GM18502 (cell line): Measurements from ENCODE around the gene PTPN7.

ENCODE experiments used
- ATAC-seq: cut with Tn5 transposase; IDR thresholded peaks from one replicate; pipeline ENCODE4 v1.9.1; 2021; ENCODE audit warnings: mild to moderate bottlenecking; ENCODE audit not compliant: unreplicated experiment, poor library complexity

PTPN7 gene

DNA sequence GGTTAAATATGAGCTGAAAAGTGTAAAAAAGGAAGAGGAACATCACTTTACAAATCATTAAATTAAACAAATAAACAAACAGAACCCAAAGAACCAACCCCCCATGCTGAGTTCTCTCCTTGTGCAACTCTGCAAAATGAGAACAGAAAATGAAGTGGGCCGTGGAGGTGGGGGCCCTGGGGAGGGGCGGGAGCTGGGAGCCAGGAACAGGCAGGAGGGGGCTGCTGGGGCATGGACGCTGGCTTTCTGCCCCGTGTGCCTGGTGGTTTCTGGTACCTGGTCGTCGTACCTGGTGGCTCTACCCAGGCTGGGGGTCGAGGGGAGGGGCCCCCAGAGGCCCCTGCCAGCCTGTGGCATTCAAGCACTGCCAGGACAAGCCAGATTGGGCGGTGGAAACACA lies 26.9 kb downstream of the PTPN7 start:
- no peak for ATAC-seq

DNA sequence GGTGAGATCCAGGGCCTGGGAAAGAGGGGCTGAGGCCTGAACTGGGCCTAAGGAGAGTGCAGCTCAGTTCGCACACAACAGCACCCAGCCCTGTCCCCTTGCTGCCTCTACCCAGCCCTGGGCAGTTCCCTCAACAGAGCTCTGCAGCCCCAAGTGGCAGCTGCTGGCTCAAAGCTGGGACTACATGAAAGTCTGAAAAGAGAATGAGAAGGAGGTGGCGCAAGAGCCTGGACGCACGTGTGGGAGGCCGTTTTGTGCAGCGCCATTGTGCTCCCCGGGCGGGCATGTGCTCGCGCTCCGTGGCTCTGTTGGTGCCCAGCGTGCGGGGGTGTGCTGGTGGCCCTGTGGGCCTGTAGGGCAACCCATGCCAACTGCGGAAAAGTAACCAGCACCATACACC lies 27.4 kb downstream of the PTPN7 start:
- no peak for ATAC-seq

DNA sequence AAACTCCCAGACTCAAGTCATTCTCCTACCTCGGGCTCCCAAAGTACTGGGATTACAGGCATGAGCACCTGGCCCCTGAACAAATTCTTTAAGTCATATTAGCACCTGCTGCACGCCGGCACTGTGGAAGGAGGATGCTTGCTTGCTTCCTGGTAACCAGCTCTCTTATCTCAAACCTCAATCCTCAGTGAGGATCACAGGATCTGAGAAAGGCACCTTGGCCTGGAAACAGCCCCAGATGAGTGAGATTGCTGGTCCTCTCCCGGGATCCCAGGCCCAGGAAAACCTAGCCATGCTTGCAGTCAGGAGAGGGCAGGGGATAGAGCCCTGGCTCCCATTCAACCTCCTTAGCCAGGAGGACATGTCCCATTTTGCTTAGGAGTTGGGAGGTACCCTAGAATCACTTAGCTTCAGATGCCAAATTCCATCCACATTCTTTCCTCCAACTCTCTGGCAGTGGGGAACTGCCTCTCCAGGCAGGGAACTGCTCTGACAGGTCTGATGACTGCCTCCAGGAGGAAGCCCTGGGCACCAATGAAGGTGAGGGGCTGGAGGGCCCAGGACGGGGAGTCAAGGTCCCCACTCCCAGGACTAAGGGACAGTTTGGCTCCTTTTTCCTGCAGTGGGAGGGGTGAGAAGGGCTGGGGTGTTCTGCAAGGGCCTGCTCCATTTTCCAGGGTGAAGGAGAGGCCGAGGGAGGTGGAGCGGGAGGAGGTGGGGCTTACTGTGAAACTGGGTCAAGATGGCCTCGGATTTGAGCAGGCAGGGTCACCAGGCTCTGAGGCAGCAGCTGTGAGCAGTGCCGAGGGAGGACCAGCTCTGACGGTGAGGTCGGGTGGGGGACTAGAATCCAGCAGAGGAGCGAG lies 28.2 kb downstream of the PTPN7 start:
- ATAC-seq, result no peak

DNA sequence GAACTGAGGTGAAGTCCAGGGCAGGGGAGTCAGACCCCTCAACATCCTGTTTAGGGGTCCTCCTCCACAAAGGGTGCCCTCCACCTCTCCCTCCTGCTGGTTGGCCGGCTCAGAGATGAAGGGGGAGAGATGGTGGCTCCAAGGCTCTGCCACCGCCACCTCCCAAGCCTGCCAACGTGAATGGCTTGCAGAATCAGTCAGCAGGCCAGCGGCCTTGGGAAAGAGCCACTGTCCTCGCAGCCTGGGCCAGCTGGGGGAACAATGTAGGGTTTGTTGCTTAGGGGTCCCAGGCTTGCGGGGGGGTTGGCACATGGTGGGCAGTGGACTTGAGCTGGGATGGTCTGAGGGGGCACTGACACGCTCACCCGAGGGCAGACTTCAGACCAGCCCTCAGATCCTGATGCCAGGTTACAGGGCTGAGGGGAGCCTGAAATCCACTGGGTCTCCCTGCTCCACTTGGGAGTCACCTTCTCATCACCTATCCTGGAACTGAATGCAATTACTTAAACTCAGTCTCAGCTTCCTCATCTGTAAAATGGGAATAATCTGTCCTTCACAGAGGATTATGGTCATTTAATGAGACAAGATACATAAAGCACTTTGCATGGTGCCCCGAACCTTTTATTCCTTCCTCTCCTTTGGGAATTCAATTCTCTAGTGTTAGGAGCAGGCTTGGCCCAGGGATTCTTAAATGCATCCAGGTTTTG lies 29.4 kb downstream of the PTPN7 start:
- ATAC-seq, result no peak

DNA sequence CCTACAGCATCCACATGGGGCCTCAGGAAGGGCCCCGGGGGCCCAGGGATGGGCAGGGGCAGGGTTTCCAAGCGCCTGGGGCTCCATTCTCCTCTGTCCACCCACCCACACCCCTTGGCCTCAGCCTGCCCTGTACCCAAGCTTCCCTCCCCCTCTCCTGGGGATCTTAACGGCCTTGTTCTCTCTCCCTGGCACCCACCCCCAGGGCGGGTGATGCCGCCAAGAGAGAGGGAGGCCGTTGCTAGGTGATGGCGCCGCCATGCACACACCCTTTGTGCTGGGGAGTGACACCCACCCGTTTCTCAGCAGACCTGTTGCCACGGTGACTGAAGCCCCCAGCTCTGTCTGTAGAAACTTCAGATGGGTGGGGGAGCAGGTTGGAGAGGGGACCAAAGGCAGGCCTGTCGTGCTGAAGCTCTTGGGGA lies 30.1 kb downstream of the PTPN7 start:
- ATAC-seq, result no peak

DNA sequence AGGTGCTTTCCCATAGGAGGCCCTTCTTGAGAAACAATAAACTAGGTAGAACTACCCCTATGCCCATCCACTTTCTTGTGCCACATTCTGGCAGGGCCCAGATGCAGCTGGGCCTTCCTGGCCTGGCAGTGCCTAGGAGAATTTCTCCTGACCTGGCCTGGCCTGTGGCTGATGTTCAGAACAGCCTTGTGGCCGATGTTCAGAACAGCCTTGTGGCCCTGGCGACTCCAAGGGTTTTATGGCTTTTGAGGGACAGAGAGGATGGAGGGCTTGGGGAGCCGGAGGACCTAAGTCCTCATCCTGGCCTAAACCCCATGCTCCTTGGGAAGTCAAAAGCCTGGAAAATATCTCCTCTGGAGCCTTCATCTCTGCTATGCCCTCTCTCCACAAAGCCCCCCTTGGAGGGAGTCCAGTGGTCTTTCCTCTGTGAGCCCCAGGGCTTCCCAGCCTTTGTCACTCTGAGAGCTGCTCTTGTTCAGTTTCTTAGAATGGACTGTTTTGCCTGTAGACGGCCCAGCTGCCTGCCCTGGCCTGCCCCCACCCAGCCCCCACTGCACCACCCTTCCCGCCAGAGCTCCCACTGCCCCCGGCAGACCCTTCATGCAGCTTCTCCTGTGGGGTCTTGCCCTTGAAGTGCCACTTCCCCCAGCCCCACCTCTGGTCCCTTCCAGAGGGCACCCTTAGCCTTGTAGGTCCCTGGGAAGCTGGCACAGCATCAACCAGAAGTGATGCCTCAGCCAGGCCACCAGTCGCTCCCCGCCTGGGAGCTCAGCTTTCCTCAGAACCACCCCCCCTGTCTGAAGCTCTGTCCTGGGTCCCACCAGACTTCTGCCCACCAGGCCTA lies 30.7 kb downstream of the PTPN7 start:
- ATAC-seq, result no peak

DNA sequence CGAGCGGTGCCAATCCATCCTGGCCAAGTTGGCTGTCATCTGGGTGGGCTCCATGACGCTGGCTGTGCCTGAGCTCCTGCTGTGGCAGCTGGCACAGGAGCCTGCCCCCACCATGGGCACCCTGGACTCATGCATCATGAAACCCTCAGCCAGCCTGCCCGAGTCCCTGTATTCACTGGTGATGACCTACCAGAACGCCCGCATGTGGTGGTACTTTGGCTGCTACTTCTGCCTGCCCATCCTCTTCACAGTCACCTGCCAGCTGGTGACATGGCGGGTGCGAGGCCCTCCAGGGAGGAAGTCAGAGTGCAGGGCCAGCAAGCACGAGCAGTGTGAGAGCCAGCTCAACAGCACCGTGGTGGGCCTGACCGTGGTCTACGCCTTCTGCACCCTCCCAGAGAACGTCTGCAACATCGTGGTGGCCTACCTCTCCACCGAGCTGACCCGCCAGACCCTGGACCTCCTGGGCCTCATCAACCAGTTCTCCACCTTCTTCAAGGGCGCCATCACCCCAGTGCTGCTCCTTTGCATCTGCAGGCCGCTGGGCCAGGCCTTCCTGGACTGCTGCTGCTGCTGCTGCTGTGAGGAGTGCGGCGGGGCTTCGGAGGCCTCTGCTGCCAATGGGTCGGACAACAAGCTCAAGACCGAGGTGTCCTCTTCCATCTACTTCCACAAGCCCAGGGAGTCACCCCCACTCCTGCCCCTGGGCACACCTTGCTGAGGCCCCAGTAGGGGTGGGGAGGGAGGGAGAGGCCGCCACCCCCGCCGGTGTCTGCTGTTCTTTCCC lies 32.4 kb downstream of the PTPN7 start:
- no peak for ATAC-seq

DNA sequence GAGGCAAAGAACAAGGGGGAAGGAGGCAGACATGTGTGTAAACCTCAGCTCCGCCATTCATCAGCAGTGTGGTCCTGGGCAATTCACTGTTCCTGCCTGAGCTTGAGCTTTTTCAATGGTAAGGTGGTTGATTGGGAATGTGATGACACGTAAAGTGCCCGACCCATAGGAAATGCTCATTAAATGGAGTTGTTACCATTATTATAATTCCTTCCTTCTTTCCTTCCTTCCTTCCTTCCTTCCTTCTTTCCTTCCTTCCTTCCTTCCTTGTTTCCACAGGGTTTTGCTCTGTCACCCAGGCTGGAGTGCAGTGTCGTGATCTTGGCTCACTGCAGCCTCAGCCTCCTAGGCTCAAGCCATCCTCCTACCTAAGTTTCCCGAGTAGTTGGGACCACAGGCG lies 33.3 kb downstream of the PTPN7 start:
- no peak for ATAC-seq

DNA sequence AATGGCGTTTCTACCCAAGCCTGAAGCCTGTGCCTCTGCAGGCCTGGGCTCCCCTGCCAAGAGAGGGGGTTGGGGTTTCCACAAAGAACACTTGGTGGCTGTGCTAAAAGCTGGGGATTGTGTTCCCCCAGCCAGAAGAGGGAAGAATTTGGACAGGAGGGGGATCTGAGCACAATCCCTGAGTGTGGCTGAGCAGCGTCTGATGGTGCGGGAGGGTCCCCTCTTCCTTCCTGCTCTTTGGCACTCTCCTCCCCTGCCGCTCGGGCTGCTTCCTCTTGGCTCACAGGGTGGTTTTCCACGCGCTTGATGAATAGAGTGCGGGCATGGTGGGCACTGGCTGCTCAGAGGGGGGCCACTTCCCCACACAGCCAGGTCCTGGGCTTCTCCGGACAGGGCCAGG lies 34.0 kb downstream of the PTPN7 start:
- ATAC-seq, result no peak

DNA sequence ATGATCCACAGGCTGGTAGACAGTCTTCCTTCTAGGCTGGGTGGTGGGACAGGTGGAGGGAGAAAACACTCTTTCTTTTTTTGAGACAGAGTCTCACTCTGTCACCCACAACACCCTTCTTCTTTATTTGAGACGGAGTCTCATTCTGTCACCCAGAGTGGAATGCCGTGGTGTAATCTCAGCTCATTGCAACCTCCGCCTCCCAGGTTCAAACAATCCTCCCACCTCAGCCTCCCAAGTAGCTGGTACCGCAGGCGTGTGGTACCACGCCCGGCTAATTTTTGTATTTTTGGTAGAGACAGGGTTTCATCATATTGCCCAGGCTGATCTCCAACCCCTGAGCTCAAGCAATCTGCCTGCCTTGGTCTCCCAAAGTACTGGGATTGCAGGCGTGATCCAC lies 34.8 kb downstream of the PTPN7 start:
- no peak for ATAC-seq

DNA sequence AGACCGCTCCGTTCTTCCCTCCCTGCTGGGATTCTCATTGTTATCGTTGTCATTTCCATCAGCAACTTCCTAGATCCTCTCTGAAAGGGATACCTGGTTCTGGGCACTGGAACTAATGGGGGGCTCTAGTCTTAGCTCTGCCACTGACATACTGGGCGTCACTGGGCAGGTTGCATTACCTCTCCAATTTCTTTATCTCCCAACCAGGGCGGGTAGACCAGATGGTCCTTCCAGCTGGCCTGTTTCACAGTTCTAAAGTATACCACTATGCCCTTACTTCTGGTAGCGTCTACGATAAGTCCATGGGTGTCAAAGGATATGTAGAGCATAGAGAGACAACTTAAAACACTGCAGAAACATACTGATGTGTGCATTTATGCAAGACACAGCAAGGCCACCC lies 36.3 kb downstream of the PTPN7 start:
- no peak for ATAC-seq

DNA sequence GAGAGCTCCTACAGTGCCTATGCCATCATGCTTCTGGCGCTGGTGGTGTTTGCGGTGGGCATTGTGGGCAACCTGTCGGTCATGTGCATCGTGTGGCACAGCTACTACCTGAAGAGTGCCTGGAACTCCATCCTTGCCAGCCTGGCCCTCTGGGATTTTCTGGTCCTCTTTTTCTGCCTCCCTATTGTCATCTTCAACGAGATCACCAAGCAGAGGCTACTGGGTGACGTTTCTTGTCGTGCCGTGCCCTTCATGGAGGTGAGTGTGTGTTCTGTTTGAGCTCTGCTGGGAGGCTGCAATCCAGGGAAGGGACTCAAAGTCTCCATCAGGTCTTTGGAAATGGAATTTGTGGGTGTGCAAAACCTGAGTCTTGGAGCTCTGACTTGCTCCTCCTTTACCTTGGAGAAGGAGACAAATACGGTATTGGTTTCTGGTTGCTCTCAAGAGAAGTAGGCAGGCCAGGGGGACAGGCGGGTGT lies 37.0 kb downstream of the PTPN7 start:
- ATAC-seq, result no peak

DNA sequence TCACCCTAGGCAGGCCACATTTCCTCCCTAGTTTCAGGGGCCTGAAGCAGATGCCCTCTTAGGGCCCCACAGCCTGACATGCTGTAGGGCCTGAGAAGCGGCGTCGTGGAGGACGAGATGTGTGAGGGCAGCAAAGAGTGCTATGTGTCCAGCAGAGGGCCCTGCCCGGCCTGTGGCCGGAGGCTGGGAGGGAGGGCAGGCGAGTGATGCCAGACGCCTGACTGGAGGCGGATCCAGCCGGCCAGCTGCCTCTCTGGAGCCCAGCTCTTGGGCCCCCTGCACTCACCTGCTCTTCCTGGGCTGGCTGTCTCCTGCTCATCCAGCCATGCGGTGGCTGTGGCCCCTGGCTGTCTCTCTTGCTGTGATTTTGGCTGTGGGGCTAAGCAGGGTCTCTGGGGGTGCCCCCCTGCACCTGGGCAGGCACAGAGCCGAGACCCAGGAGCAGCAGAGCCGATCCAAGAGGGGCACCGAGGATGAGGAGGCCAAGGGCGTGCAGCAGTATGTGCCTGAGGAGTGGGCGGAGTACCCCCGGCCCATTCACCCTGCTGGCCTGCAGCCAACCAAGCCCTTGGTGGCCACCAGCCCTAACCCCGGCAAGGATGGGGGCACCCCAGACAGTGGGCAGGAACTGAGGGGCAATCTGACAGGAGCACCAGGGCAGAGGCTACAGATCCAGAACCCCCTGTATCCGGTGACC lies 37.6 kb downstream of the PTPN7 start, which contains the start of gene GPR37L1:
GPR37L1 (plus strand) TSS at position 279 of the 697 bp plus-strand sequence; CDS start at position 326, 47 bp downstream.
- no peak for ATAC-seq

DNA sequence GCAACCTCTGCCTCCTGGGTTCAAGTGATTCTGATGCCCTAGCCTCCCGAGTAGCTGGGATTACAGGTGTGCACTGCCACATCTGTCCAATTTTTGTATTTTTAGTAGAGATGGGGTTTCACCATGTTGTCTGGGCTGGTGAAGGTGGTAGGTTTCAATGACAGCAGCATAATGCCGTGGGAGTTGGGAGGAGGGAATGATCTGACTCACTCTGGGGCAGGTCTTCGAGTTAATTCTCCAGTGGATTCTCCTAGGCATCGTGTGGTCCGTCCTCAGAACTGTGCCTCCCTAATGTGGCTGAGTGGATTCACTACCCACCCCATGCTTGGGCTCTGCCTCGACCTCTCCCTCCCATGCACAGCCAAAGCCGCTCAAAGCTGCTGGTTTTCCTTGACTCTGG lies 39.4 kb downstream of the PTPN7 start:
- ATAC-seq, result no peak

DNA sequence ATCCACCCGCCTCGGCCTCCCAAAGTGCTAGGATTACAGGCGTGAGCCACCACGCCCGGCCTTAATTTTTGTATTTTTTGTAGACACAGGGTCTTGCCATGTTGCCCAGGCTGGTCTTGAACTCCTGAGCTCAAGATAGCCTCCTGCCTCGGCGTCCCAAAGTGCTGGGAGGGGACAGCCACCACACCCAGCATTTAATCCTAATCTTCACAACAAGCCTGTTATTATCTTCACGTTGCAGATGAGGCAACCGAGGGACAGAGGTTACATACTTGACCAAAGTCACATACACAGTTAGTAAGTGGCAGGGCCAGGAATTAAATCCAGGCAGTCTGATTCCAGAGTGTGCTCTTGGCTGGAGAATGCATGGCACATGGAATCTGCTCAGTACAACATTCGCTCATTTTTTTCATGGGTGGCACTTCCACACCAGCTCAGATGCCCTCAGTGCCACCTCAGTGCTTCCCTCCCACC lies 42.5 kb downstream of the PTPN7 start:
- ATAC-seq, result no peak

DNA sequence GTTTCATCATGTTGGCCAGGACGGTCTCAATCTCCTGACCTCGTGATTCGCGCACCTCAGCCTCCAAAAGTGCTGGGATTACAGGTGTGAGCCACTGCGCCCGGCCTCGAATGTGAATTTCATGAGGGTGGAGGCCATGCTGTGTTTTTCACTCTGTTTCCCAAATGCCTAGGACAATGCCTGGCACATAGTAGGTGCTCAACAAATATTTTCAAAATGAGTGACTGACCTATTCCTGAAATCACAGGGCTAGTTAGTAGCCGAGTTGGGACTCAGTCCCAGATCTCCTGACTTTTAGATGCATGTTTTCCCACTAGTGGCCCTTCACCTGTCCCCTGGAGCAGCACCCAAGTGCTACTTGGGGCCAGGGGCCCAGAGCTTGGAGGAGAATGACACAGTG lies 44.1 kb downstream of the PTPN7 start:
- ATAC-seq, result no peak

DNA sequence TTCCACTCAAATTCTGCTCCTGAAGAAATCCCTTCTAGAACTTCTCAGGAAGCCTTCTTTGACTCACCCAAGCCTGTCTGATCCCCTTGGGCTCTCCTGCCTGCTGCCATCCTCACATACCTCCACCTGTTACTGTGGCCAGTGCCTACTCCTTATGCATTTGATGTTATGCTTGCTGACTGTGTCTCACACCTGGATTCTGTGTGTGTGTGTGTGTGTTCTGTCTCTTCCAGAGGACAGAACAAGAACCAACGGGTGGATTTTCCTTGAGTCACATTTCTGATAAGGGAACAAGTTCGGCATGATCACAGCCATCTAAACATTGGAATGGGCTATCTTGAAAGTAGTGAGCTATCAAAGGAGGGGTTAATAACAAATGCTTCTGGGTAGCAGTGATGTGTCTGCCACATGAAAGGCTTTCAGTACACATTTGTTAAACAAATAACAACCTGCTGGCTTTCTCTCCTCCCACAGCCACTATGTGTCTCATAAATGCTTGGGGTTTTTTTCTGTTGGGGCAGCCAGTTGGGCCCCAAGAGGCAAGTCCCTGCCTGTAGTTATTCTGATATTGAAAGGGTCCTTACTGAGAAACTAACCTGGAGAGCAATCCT lies 46.6 kb downstream of the PTPN7 start:
- ATAC-seq, result no peak

DNA sequence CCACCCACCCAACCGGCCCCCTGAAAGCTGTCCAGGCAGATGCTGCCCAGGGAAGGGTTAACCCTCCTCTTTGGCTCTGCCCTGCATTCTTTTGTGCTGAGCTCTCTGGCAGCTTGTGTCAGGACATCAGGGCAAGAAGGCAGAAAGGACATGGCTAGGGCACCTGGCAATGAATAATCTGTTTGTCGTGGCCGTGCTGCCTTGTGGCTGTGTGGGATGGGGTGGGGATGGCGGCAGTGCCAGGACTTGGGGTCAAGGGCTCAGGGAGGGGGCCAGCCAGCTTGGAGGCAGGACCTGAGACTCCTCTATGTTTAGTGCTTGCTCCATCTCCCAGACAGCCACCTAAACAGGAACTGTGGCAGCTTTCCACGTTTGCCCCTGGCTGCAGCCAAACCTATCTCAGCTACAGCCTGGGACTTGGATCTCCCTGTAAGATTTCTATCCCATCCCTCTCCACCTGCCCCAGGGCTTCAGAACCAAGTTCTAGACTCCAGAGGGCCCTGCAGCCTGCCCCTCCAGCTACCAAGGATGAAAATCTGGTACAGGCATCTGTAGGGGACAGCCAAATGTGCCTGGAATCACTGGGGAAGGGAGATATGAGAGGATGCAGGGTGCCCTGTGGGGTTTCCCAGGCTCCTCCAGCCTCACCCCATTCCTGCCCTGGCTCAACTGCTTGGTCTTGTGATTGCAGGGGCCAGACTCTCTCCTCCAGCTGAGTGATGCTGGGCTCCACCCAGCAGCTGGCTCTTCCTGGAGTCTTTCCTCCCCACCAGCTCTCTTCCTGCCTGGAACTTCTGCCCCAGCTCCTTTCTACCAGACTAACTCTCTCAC lies 47.3 kb downstream of the PTPN7 start:
- ATAC-seq, result no peak
